Inferior parietal cortex (tissue), 1 donor: Measurements from ENCODE around the gene SLC9A5.

Source experiments
- DNase-seq: peaks from one replicate; pipeline ENCODE4 v3.0.0-alpha.2; 2016; ENCODE audit errors: extremely low spot score

Gene SLC9A5

GRCh38 chr16:67310561-67310960 lies 61.8 kb downstream of the SLC9A5 start:
- no peak for DNase-seq

GRCh38 chr16:67311607-67312488 lies 63.1 kb downstream of the SLC9A5 start:
- peak; percentile 34 for DNase-seq

GRCh38 chr16:67312719-67313118 lies 63.9 kb downstream of the SLC9A5 start:
- DNase-seq: no peak

- DNase-seq: no peak
Observed at GRCh38 chr16:67317853-67318252, 69.1 kb downstream of the SLC9A5 start.
